ENCODE measurements around the gene OLR1.

- TF ChIP-seq POLR2A (IDR thresholded peaks at IDR 0.05) (no peak), CTCF (IDR thresholded peaks at IDR 0.05) (no peak)
Measured at GRCh38 chr12:10215436-10215835, 43.5 kb upstream of the OLR1 start.
